Measurements from ENCODE around the gene TRAK1.

Gene TRAK1

GRCh38 chr3:42189736-42190135 is 98.6 kb downstream of the TRAK1 start:
- TF ChIP-seq CTCF (IDR thresholded peaks at IDR 0.05), result no peak
- H3K4me3 ChIP-seq, result no peak overlapping the region
- no peaks in the 10 kb centered on the region for H3K9me3 ChIP-seq
- no peak overlapping the region for H3K27ac ChIP-seq
- H3K27me3 ChIP-seq, result no peaks in the 10 kb centered on the region
- intact Hi-C loops (cut with DNase I; ENCODE audit: low total_unique reads), result loop anchor here (5.0 kb wide), 2 partner anchors 72 to 297 kb away; no protein-coding TSS in a partner anchor
- peaks cover 0 to 12% (median 5%) of the 10 kb centered on the region in 4 donors for H3K4me1 ChIP-seq
- peaks cover 15 to 39% (median 25%) of the 10 kb centered on the region in 3 donors for H3K36me3 ChIP-seq
- DNase-seq, result no peak

GRCh38 chr3:42190701-42191442 is 99.7 kb downstream of the TRAK1 start:
- H3K27ac ChIP-seq, result peak overlapping the region in 1 of 2 donors; percentile 6
- no peaks in the 10 kb centered on the region for H3K9me3 ChIP-seq
- intact Hi-C loops (cut with DNase I; ENCODE audit: low total_unique reads), result loop anchor here (5.0 kb wide), 2 partner anchors 74 to 299 kb away; no protein-coding TSS in a partner anchor
- no peaks in the 10 kb centered on the region for H3K27me3 ChIP-seq
- H3K4me3 ChIP-seq, result no peak overlapping the region
- H3K36me3 ChIP-seq, result peaks cover 22 to 48% (median 36%) of the 10 kb centered on the region in 3 donors
- TF ChIP-seq CTCF (IDR thresholded peaks at IDR 0.05), result peak; percentile 72 to 89
- peaks cover 0 to 17% (median 7%) of the 10 kb centered on the region in 4 donors for H3K4me1 ChIP-seq
- peak in 1 of 2 donors; percentile 65 for DNase-seq

- no peaks in the 10 kb centered on the region for H3K27me3 ChIP-seq
- peaks cover 0 to 22% (median 7%) of the 10 kb centered on the region in 4 donors for H3K4me1 ChIP-seq
- peaks cover 22 to 51% (median 35%) of the 10 kb centered on the region in 3 donors for H3K36me3 ChIP-seq
- DNase-seq, result no peak
- intact Hi-C loops (cut with DNase I; ENCODE audit: low total_unique reads), result loop anchor here (5.0 kb wide), 2 partner anchors 74 to 299 kb away; no protein-coding TSS in a partner anchor
- H3K9me3 ChIP-seq, result no peaks in the 10 kb centered on the region
- no peak overlapping the region for H3K27ac ChIP-seq
- H3K4me3 ChIP-seq, result no peak overlapping the region
- TF ChIP-seq CTCF (IDR thresholded peaks at IDR 0.05), result no peak
Measured at GRCh38 chr3:42191443-42191747, 100.2 kb downstream of the TRAK1 start.

GRCh38 chr3:42192334-42193200 is 101.4 kb downstream of the TRAK1 start:
- Histone ChIP-seq H3K4me3 (no peak overlapping the region), H3K9me3 (no peaks in the 10 kb centered on the region), H3K4me1 (peaks cover 0 to 23% (median 7%) of the 10 kb centered on the region in 4 donors), H3K27ac (no peak overlapping the region), H3K27me3 (no peaks in the 10 kb centered on the region), H3K36me3 (peaks cover 29 to 61% (median 38%) of the 10 kb centered on the region in 3 donors)
- intact Hi-C loops (cut with DNase I; ENCODE audit: low total_unique reads), result loop anchor here (5.0 kb wide), 2 partner anchors 75 to 300 kb away; no protein-coding TSS in a partner anchor
- no peak for DNase-seq
- no peak for TF ChIP-seq CTCF (IDR thresholded peaks at IDR 0.05)

- Histone ChIP-seq H3K36me3 (peaks cover 53 to 74% (median 61%) of the 10 kb centered on the region in 3 donors), H3K9me3 (no peaks in the 10 kb centered on the region), H3K27ac (no peak overlapping the region), H3K27me3 (no peaks in the 10 kb centered on the region), H3K4me1 (peaks cover 0 to 16% (median 4%) of the 10 kb centered on the region in 4 donors), H3K4me3 (no peak overlapping the region)
- intact Hi-C loops (cut with DNase I; ENCODE audit: low total_unique reads), result loop anchor here (5.0 kb wide), 2 partner anchors 78 to 303 kb away; no protein-coding TSS in a partner anchor
- TF ChIP-seq CTCF (IDR thresholded peaks at IDR 0.05), result no peak
- DNase-seq, result no peak
Measured at GRCh38 chr3:42194943-42195510, 103.9 kb downstream of the TRAK1 start.

All from tibial artery (tissue), 4 donors.